ENCODE data around the gene ZNF235.

- TF ChIP-seq CTCF (IDR thresholded peaks at IDR 0.05), result no peak
- TF ChIP-seq EZH2 (IDR thresholded peaks at IDR 0.05; ENCODE audit: borderline replicate concordance, insufficient read depth, low read depth, low read length, poor library complexity, severe bottlenecking), result no peak
These were observed 44.0 kb downstream of the ZNF235 start for GRCh38 chr19:44260695-44261446.
